HEK293 (cell line): ENCODE data around the gene RPL23.

Source experiments
- BCL11B ChIP-seq: fragments of 450-650 bp; formaldehyde crosslinking; IDR thresholded peaks from 2 replicates; pipeline ENCODE4 v1.5.1; 2016; ENCODE audit warnings: low read depth, missing biosample characterization, missing genetic modification characterization
- FEZF1 ChIP-seq: fragments of 450-650 bp; formaldehyde crosslinking; IDR thresholded peaks from 2 replicates; pipeline ENCODE4 v1.5.1; 2016; ENCODE audit warnings: missing biosample characterization, missing genetic modification characterization
- GLIS2 ChIP-seq: fragments of 450-650 bp; formaldehyde crosslinking; IDR thresholded peaks from 2 replicates; pipeline ENCODE4 v1.5.1; 2016; ENCODE audit warnings: missing biosample characterization, missing genetic modification characterization
- KLF1 ChIP-seq: fragments of 450-650 bp; formaldehyde crosslinking; IDR thresholded peaks from 2 replicates; pipeline ENCODE4 v1.5.1; 2016; ENCODE audit warnings: missing biosample characterization, missing genetic modification characterization
- MYNN ChIP-seq: fragments of 450-650 bp; formaldehyde crosslinking; IDR thresholded peaks from 2 replicates; pipeline ENCODE4 v1.5.1; 2016; ENCODE audit warnings: missing biosample characterization, missing genetic modification characterization, borderline replicate concordance
- OVOL3 ChIP-seq: fragments of 450-650 bp; formaldehyde crosslinking; IDR thresholded peaks from 2 replicates; pipeline ENCODE4 v1.5.1; 2016; ENCODE audit warnings: missing biosample characterization, missing genetic modification characterization
- PBX3 ChIP-seq: sonication (generic); formaldehyde crosslinking; IDR thresholded peaks from 2 replicates; pipeline ENCODE4 v1.8.1; 2022; ENCODE audit warnings: mild to moderate bottlenecking, moderate library complexity, missing genetic modification reagents
- SP7 ChIP-seq: fragments of 450-650 bp; formaldehyde crosslinking; IDR thresholded peaks from 2 replicates; pipeline ENCODE4 v1.5.1; 2016; ENCODE audit warnings: missing biosample characterization, missing genetic modification characterization
- TRIM28 ChIP-seq: IDR thresholded peaks from 2 replicates; pipeline ENCODE4 v1.6.1; 2011; ENCODE audit warnings: low read length, control low read depth, borderline replicate concordance
- YY1 ChIP-seq: fragments of 450-650 bp; formaldehyde crosslinking; IDR thresholded peaks from 2 replicates; pipeline ENCODE4 v1.5.1; 2018; ENCODE audit warnings: missing biosample characterization, missing genetic modification characterization
- ZBTB20 ChIP-seq: fragments of 450-650 bp; formaldehyde crosslinking; IDR thresholded peaks from 2 replicates; pipeline ENCODE4 v1.5.1; 2016; ENCODE audit warnings: missing biosample characterization, missing genetic modification characterization
- ZBTB7A ChIP-seq: fragments of 450-650 bp; formaldehyde crosslinking; IDR thresholded peaks from 2 replicates; pipeline ENCODE4 v1.5.1; 2016; ENCODE audit warnings: low read depth, missing biosample characterization, missing genetic modification characterization
- ZNF132 ChIP-seq: fragments of 450-650 bp; formaldehyde crosslinking; IDR thresholded peaks from 2 replicates; pipeline ENCODE4 v1.5.1; 2017; ENCODE audit warnings: missing biosample characterization, missing genetic modification characterization, borderline replicate concordance
- ZNF133 ChIP-seq: fragments of 450-650 bp; formaldehyde crosslinking; IDR thresholded peaks from 2 replicates; pipeline ENCODE4 v1.5.1; 2016; ENCODE audit warnings: missing biosample characterization, missing genetic modification characterization
- ZNF2 ChIP-seq: fragments of 450-650 bp; formaldehyde crosslinking; IDR thresholded peaks from 2 replicates; pipeline ENCODE4 v1.5.1; 2016; ENCODE audit warnings: missing biosample characterization, missing genetic modification characterization
- ZNF248 ChIP-seq: fragments of 450-650 bp; formaldehyde crosslinking; IDR thresholded peaks from 2 replicates; pipeline ENCODE4 v1.5.1; 2017; ENCODE audit warnings: missing biosample characterization, missing genetic modification characterization
- ZNF394 ChIP-seq: fragments of 450-650 bp; formaldehyde crosslinking; IDR thresholded peaks from 2 replicates; pipeline ENCODE4 v1.5.1; 2016; ENCODE audit warnings: missing biosample characterization, missing genetic modification characterization, mild to moderate bottlenecking, moderate library complexity, borderline replicate concordance
- ZNF423 ChIP-seq: fragments of 450-650 bp; formaldehyde crosslinking; IDR thresholded peaks from 2 replicates; pipeline ENCODE4 v1.5.1; 2016; ENCODE audit warnings: missing biosample characterization, missing genetic modification characterization
- ZNF449 ChIP-seq: fragments of 450-650 bp; formaldehyde crosslinking; IDR thresholded peaks from 2 replicates; pipeline ENCODE4 v1.5.1; 2017; ENCODE audit warnings: missing biosample characterization, mild to moderate bottlenecking, missing genetic modification characterization, moderate library complexity
- ZNF514 ChIP-seq: fragments of 450-650 bp; formaldehyde crosslinking; IDR thresholded peaks from 2 replicates; pipeline ENCODE4 v1.5.1; 2016; ENCODE audit warnings: missing biosample characterization, missing genetic modification characterization
- ZNF621 ChIP-seq: fragments of 450-650 bp; formaldehyde crosslinking; IDR thresholded peaks from 2 replicates; pipeline ENCODE4 v1.5.1; 2017; ENCODE audit warnings: missing biosample characterization, missing genetic modification characterization
- ZNF792 ChIP-seq: fragments of 450-650 bp; formaldehyde crosslinking; IDR thresholded peaks from 2 replicates; pipeline ENCODE4 v1.5.1; 2016; ENCODE audit warnings: missing biosample characterization, missing genetic modification characterization
- ZNF843 ChIP-seq: fragments of 450-650 bp; formaldehyde crosslinking; IDR thresholded peaks from 2 replicates; pipeline ENCODE4 v1.5.1; 2016; ENCODE audit warnings: missing biosample characterization, missing genetic modification characterization
- ZXDB ChIP-seq: fragments of 450-650 bp; formaldehyde crosslinking; IDR thresholded peaks from 2 replicates; pipeline ENCODE4 v1.5.1; 2016; ENCODE audit warnings: missing biosample characterization, missing genetic modification characterization
- TF ChIP-seq, protein P1 (sequence below): fragments of 450-650 bp; formaldehyde crosslinking; IDR thresholded peaks from 2 replicates; pipeline ENCODE4 v1.5.1; 2016; ENCODE audit warnings: missing biosample characterization, missing genetic modification characterization
- TF ChIP-seq, protein P2 (sequence below): fragments of 450-650 bp; formaldehyde crosslinking; IDR thresholded peaks from 2 replicates; pipeline ENCODE4 v1.5.1; 2017; ENCODE audit warnings: missing biosample characterization, missing genetic modification characterization
- TF ChIP-seq, protein P3 (sequence below): fragments of 450-650 bp; formaldehyde crosslinking; IDR thresholded peaks from 2 replicates; pipeline ENCODE4 v1.5.1; 2017; ENCODE audit warnings: missing biosample characterization, missing genetic modification characterization

RPL23 gene

GRCh38 chr17:38798614-38799500 lies 54.7 kb downstream of the RPL23 start (continued):
- TF ChIP-seq, protein P1, sequence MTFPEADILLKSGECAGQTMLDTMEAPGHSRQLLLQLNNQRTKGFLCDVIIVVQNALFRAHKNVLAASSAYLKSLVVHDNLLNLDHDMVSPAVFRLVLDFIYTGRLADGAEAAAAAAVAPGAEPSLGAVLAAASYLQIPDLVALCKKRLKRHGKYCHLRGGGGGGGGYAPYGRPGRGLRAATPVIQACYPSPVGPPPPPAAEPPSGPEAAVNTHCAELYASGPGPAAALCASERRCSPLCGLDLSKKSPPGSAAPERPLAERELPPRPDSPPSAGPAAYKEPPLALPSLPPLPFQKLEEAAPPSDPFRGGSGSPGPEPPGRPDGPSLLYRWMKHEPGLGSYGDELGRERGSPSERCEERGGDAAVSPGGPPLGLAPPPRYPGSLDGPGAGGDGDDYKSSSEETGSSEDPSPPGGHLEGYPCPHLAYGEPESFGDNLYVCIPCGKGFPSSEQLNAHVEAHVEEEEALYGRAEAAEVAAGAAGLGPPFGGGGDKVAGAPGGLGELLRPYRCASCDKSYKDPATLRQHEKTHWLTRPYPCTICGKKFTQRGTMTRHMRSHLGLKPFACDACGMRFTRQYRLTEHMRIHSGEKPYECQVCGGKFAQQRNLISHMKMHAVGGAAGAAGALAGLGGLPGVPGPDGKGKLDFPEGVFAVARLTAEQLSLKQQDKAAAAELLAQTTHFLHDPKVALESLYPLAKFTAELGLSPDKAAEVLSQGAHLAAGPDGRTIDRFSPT (tag by site-specific recombination), result peak; percentile 46; the same call in 1 of the 2 replicates
- no peak for TF ChIP-seq TRIM28
- 0 out of 2 replicates have a peak, but pooled peaks have one; percentile 18 for TF ChIP-seq ZNF792 (tag by site-specific recombination)
- 0 out of 2 replicates have a peak, but pooled peaks have one; percentile 37 for TF ChIP-seq ZBTB7A
- peak; percentile 25; the same call in 1 of the 2 replicates for TF ChIP-seq ZBTB20 (tag by site-specific recombination)
- peak; percentile 97 for TF ChIP-seq GLIS2 (tag by site-specific recombination)
- peak; percentile 21 for TF ChIP-seq SP7 (tag by site-specific recombination)
- TF ChIP-seq ZXDB (tag by site-specific recombination), result peak; percentile 44; the same call in 1 of the 2 replicates
- TF ChIP-seq, protein P2, sequence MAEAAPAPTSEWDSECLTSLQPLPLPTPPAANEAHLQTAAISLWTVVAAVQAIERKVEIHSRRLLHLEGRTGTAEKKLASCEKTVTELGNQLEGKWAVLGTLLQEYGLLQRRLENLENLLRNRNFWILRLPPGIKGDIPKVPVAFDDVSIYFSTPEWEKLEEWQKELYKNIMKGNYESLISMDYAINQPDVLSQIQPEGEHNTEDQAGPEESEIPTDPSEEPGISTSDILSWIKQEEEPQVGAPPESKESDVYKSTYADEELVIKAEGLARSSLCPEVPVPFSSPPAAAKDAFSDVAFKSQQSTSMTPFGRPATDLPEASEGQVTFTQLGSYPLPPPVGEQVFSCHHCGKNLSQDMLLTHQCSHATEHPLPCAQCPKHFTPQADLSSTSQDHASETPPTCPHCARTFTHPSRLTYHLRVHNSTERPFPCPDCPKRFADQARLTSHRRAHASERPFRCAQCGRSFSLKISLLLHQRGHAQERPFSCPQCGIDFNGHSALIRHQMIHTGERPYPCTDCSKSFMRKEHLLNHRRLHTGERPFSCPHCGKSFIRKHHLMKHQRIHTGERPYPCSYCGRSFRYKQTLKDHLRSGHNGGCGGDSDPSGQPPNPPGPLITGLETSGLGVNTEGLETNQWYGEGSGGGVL (tag by site-specific recombination), result peak; percentile 48; the same call in 1 of the 2 replicates
- TF ChIP-seq OVOL3 (tag by site-specific recombination), result peak; percentile 38; the same call in 1 of the 2 replicates
- no peak for TF ChIP-seq ZNF132 (tag by site-specific recombination)
- TF ChIP-seq ZNF133 (tag by site-specific recombination), result 0 out of 2 replicates have a peak, but pooled peaks have one; percentile 20
- no peak for TF ChIP-seq ZNF514 (tag by site-specific recombination)
- no peak for TF ChIP-seq ZNF449 (tag by site-specific recombination)
- peak; percentile 48; the same call in 1 of the 2 replicates for TF ChIP-seq ZNF394 (tag by site-specific recombination)
- TF ChIP-seq MYNN (tag by site-specific recombination), result no peak
- no peak; the same call in 1 of the 2 replicates for TF ChIP-seq YY1 (tag by site-specific recombination)
- no peak; the same call in 1 of the 2 replicates for TF ChIP-seq ZNF423
- peak; percentile 86 for TF ChIP-seq KLF1 (tag by site-specific recombination)
- TF ChIP-seq ZNF843 (tag by site-specific recombination), result peak; percentile 38; the same call in 1 of the 2 replicates
- TF ChIP-seq ZNF248, result no peak
- TF ChIP-seq, protein P3, sequence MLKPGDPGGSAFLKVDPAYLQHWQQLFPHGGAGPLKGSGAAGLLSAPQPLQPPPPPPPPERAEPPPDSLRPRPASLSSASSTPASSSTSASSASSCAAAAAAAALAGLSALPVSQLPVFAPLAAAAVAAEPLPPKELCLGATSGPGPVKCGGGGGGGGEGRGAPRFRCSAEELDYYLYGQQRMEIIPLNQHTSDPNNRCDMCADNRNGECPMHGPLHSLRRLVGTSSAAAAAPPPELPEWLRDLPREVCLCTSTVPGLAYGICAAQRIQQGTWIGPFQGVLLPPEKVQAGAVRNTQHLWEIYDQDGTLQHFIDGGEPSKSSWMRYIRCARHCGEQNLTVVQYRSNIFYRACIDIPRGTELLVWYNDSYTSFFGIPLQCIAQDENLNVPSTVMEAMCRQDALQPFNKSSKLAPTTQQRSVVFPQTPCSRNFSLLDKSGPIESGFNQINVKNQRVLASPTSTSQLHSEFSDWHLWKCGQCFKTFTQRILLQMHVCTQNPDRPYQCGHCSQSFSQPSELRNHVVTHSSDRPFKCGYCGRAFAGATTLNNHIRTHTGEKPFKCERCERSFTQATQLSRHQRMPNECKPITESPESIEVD (tag by site-specific recombination), result no peak
- TF ChIP-seq PBX3 (CRISPR knock-in tag), result peak; percentile 59; the same call in 1 of the 2 replicates
- peak; percentile 78; the same call in 1 of the 2 replicates for TF ChIP-seq ZNF2 (tag by site-specific recombination)
- TF ChIP-seq ZNF621 (tag by site-specific recombination), result no peak
- TF ChIP-seq BCL11B (tag by site-specific recombination), result no peak
- no peak for TF ChIP-seq FEZF1 (tag by site-specific recombination)
